ENCODE measurements around the gene CHCHD3. TPM values are rescaled to one million over a fixed set of nuclear protein-coding genes. Genes with fewer than 3 reads are reported as not detected.

Gene CHCHD3
- polyA plus RNA-seq, 3 donors = 30.5 to 56.7 (median 48.8) TPM

DNA sequence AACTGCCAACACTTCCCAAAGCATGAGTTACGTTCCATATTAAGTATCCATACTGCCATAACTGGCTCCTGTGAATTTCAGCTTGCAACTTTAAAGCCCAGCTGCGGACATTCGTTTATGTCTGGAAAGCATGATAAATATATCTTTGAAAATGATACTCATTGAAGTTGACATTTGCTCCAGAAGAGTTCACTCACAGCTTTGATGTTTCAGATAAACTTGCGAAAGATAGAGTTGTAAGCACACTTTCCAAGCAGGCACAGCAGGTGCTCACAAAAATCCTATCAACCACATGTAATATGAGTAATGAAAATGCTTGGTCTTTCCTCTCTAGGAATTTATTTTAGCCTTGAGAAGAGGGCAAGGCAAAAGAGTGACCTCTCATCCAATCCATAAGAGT is 4.5 kb downstream of the CHCHD3 start:
- peaks cover 31% of the 10 kb centered on the region for H4K20me1 ChIP-seq (ENCODE audit: insufficient read depth, low read length)
- DNase-seq = no peak
- no peak overlapping the region for H3K27ac ChIP-seq (ENCODE audit: low read depth in 1 of 2, low read length in 2 of 2)
- WGBS (ENCODE audit: insufficient coverage) = 100% methylated on average over 1 of the region's 4 CpGs
- no peak overlapping the region for H3K4me3 ChIP-seq (replicated peaks in 1 of 3; ENCODE audit: low read depth in 2 of 3, low read length in 3 of 3)
- peaks cover 90% of the 10 kb centered on the region for H3K79me2 ChIP-seq (ENCODE audit: insufficient read depth, low read length)
- H3K4me2 ChIP-seq (replicated peaks; ENCODE audit: extremely low read depth, low read length, poor library complexity, severe bottlenecking) = no peak overlapping the region
- Mint-ChIP-seq H3K4me3 (no peak overlapping the region), H3K36me3 (peaks cover 12 to 19% of the 10 kb centered on the region in 2 donors), H3K9me3 (no peaks in the 10 kb centered on the region), H3K4me1 (peaks cover 22% of the 10 kb centered on the region), H3K27me3 (ENCODE audit: low read depth in 3 of 3) (peaks cover 0 to 1% (median 0%) of the 10 kb centered on the region in 3 donors), H3K27ac (no peak overlapping the region)
- peaks cover 0 to 7% of the 10 kb centered on the region in 2 donors for H3K36me3 ChIP-seq (replicated peaks in 1 of 2; ENCODE audit: control insufficient read depth in 1 of 2, insufficient read depth in 2 of 2, low read length in 2 of 2)
- TF ChIP-seq CTCF (IDR thresholded peaks at IDR 0.05) = no peak
- H2AFZ ChIP-seq (ENCODE audit: insufficient read depth, low read depth, low read length, poor library complexity, severe bottlenecking) = no peak overlapping the region
- H3K4me1 ChIP-seq (ENCODE audit: control insufficient read depth in 1 of 2, insufficient read depth in 2 of 2, low read length in 2 of 2) = peaks cover 9 to 11% of the 10 kb centered on the region in 2 donors
- intact Hi-C loops (cut with micrococcal nuclease) = no loop called here
- no peaks in the 10 kb centered on the region for H3K9me3 ChIP-seq (replicated peaks in 1 of 2; ENCODE audit: control insufficient read depth in 1 of 2, insufficient read depth in 1 of 2, low read length in 2 of 2)
- no peak overlapping the region for H3K9ac ChIP-seq (ENCODE audit: insufficient read depth, low read length, poor library complexity, severe bottlenecking)
- no peaks in the 10 kb centered on the region for H3K27me3 ChIP-seq (ENCODE audit: control insufficient read depth in 2 of 2, insufficient read depth in 2 of 2, low read length in 2 of 2)

DNA sequence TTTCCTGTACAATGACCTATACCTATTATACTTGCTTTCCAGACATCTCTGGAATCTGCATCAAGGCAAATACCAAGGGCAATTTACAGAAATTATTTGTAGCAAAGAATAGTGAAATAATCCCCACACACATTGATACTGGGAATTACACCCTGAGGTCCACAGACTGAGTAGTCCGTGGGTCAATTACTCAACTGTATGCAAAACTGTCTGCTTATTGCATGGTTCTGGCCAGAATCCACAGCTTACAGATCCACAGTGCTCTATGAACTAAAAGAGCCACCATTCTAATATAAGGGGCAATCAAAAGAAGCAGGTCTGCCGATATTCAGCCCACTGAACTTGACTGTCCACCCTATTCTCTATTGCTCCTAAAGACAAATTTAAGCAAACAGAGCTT is 5.7 kb downstream of the CHCHD3 start:
- H3K79me2 ChIP-seq (ENCODE audit: insufficient read depth, low read length) = peaks cover 94% of the 10 kb centered on the region
- H3K9me3 ChIP-seq (replicated peaks in 1 of 2; ENCODE audit: control insufficient read depth in 1 of 2, insufficient read depth in 1 of 2, low read length in 2 of 2) = no peaks in the 10 kb centered on the region
- no peak overlapping the region for H3K9ac ChIP-seq (ENCODE audit: insufficient read depth, low read length, poor library complexity, severe bottlenecking)
- H2AFZ ChIP-seq (ENCODE audit: insufficient read depth, low read depth, low read length, poor library complexity, severe bottlenecking) = no peak overlapping the region
- H3K27me3 Mint-ChIP-seq (ENCODE audit: low read depth in 3 of 3) = peaks cover 0 to 1% (median 0%) of the 10 kb centered on the region in 3 donors
- intact Hi-C loops (cut with micrococcal nuclease) = no loop called here
- WGBS (ENCODE audit: insufficient coverage) = 71% methylated on average over 1 of the region's 2 CpGs
- H3K36me3 Mint-ChIP-seq = peaks cover 15 to 19% of the 10 kb centered on the region in 2 donors
- H3K4me1 ChIP-seq (ENCODE audit: control insufficient read depth in 1 of 2, insufficient read depth in 2 of 2, low read length in 2 of 2) = peaks cover 4 to 5% of the 10 kb centered on the region in 2 donors
- no peaks in the 10 kb centered on the region for H3K27me3 ChIP-seq (ENCODE audit: control insufficient read depth in 2 of 2, insufficient read depth in 2 of 2, low read length in 2 of 2)
- no peak overlapping the region for H3K4me2 ChIP-seq (replicated peaks; ENCODE audit: extremely low read depth, low read length, poor library complexity, severe bottlenecking)
- no peak overlapping the region for H3K27ac Mint-ChIP-seq
- H3K4me1 Mint-ChIP-seq = peaks cover 17% of the 10 kb centered on the region
- no peaks in the 10 kb centered on the region for H3K9me3 Mint-ChIP-seq
- H4K20me1 ChIP-seq (ENCODE audit: insufficient read depth, low read length) = peaks cover 31% of the 10 kb centered on the region
- no peak overlapping the region for H3K27ac ChIP-seq (ENCODE audit: low read depth in 1 of 2, low read length in 2 of 2)
- no peak for TF ChIP-seq CTCF (IDR thresholded peaks at IDR 0.05)
- H3K4me3 ChIP-seq (replicated peaks in 1 of 3; ENCODE audit: low read depth in 2 of 3, low read length in 3 of 3) = no peak overlapping the region
- no peak overlapping the region for H3K4me3 Mint-ChIP-seq
- peaks cover 0 to 7% of the 10 kb centered on the region in 2 donors for H3K36me3 ChIP-seq (replicated peaks in 1 of 2; ENCODE audit: control insufficient read depth in 1 of 2, insufficient read depth in 2 of 2, low read length in 2 of 2)
- no peak for DNase-seq
